Vagina (tissue), 2 donors: Measurements from ENCODE around the gene ZSWIM7.

ENCODE experiments used
- POLR2A ChIP-seq, 2 donors: fragments of 450-650 bp; IDR thresholded peaks; one replicate each; pipeline ENCODE4 v1.6.1; 2017; ENCODE audit warnings: antibody characterized with exemption in 2 of 2, mild to moderate bottlenecking in 2 of 2, moderate library complexity in 2 of 2
- TF ChIP-seq, protein P1 (sequence below), 3 experiments: fragments of 450-650 bp in 2 of 3; fragments of 200-600 bp in 1 of 3; sonication (generic) in 1 of 3; IDR thresholded peaks; one replicate each; pipeline ENCODE4 v1.5.1; 2017 to 2019; ENCODE audit warnings: antibody characterized with exemption in 3 of 3, mild to moderate bottlenecking in 2 of 3, moderate library complexity in 2 of 3

GRCh38 chr17:15947976-15948752, 51.3 kb downstream of the ZSWIM7 start:
- TF ChIP-seq, protein P1, sequence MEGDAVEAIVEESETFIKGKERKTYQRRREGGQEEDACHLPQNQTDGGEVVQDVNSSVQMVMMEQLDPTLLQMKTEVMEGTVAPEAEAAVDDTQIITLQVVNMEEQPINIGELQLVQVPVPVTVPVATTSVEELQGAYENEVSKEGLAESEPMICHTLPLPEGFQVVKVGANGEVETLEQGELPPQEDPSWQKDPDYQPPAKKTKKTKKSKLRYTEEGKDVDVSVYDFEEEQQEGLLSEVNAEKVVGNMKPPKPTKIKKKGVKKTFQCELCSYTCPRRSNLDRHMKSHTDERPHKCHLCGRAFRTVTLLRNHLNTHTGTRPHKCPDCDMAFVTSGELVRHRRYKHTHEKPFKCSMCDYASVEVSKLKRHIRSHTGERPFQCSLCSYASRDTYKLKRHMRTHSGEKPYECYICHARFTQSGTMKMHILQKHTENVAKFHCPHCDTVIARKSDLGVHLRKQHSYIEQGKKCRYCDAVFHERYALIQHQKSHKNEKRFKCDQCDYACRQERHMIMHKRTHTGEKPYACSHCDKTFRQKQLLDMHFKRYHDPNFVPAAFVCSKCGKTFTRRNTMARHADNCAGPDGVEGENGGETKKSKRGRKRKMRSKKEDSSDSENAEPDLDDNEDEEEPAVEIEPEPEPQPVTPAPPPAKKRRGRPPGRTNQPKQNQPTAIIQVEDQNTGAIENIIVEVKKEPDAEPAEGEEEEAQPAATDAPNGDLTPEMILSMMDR (IDR thresholded peaks at IDR 0.05), result no peak
- no peak for TF ChIP-seq POLR2A (IDR thresholded peaks at IDR 0.05)
